Activated CD4-positive, alpha-beta T cell treated with anti-CD3 and anti-CD28 coated beads for 48 hours (primary cell): ENCODE results near the gene C19orf85.
A peak's percentile ranks its signal among the peaks of the same experiment; 100 is the strongest.
"Not testable (repeated sequence)": the region's sequence is repeated elsewhere in the genome, so short reads cannot be mapped to it uniquely, and the experiment has no call there.

Experiments
- DNase-seq: peaks from one replicate; pipeline ENCODE4 v3.0.0-alpha.2; 2020

Gene C19orf85

GRCh38 chr19:55464662-55465054, at the start of gene C19orf85:
Gene C19orf85, minus strand, starts transcription at chr19:55464751. Its CDS starts 197 bp downstream, at chr19:55464554.
- no peak for DNase-seq

- DNase-seq: no peak
These were observed 43.6 kb upstream of the C19orf85 start for GRCh38 chr19:55508120-55508519.

- no peak for DNase-seq
These were observed 40.4 kb upstream of the C19orf85 start for GRCh38 chr19:55504981-55505380.

GRCh38 chr19:55504252-55504603, 39.7 kb upstream of the C19orf85 start:
- no peak for DNase-seq

GRCh38 chr19:55503502-55504251, 39.1 kb upstream of the C19orf85 start:
- DNase-seq: peak; percentile 96

GRCh38 chr19:55503157-55503501, 38.6 kb upstream of the C19orf85 start:
- DNase-seq: no peak

GRCh38 chr19:55502197-55502952, 37.8 kb upstream of the C19orf85 start:
- no peak for DNase-seq

GRCh38 chr19:55500368-55500952, 35.9 kb upstream of the C19orf85 start:
- no peak for DNase-seq

GRCh38 chr19:55498246-55498840, 33.8 kb upstream of the C19orf85 start:
- no peak for DNase-seq

GRCh38 chr19:55497763-55498162, 33.2 kb upstream of the C19orf85 start:
- no peak for DNase-seq

- DNase-seq: not testable (repeated sequence)
These were observed 32.3 kb upstream of the C19orf85 start for GRCh38 chr19:55496820-55497219.

GRCh38 chr19:55495646-55496349, 31.2 kb upstream of the C19orf85 start:
- DNase-seq: no peak

GRCh38 chr19:55494172-55494761, 29.7 kb upstream of the C19orf85 start:
- no peak for DNase-seq

GRCh38 chr19:55493645-55494171, 29.2 kb upstream of the C19orf85 start:
- DNase-seq: no peak

- no peak for DNase-seq
These were observed 28.6 kb upstream of the C19orf85 start for GRCh38 chr19:55493052-55493644.

GRCh38 chr19:55492362-55492944, 27.9 kb upstream of the C19orf85 start:
- DNase-seq: no peak

GRCh38 chr19:55491546-55492360, 27.2 kb upstream of the C19orf85 start:
- no peak for DNase-seq

GRCh38 chr19:55490478-55491432, 26.2 kb upstream of the C19orf85 start:
- DNase-seq: no peak

- no peak for DNase-seq
These were observed 25.3 kb upstream of the C19orf85 start for GRCh38 chr19:55489711-55490477.
